ENCODE results near the gene PGBD2. TPM values are rescaled to one million over a fixed set of nuclear protein-coding genes. Genes with fewer than 3 reads are reported as not detected.

PGBD2 gene
- total and polyA plus RNA-seq, 9 of the 15 experiments (the other 6 are each of a cell fraction or from before 2014, with no cell fraction given): 11.9 to 21.8 (median 14.7) TPM

- BruUV-seq (replicated peaks): no TSS peak
- no peak overlapping the region for H3K4me2 ChIP-seq (ENCODE audit: insufficient read depth, low read length)
- no peak overlapping the region for H3K27ac ChIP-seq (ENCODE audit: extremely low read depth, low read depth, low read length)
- ChIA-PET CTCF (ENCODE audit: low intra/inter-chr PET ratio) (interaction anchor here (1.2 to 1.6 kb wide), 2 partner anchors 65 to 82 kb away, joined by 4 to 9 read pairs; partner anchors contain the start of gene ZNF692), POLR2A (interaction anchor here (0.7 to 1.9 kb wide), 4 partner anchors 10 to 86 kb away, joined by 3 to 9 read pairs (median 4); partner anchors contain the start of gene ZNF672)
- in situ Hi-C loops (cut with MboI) (no loop called here), intact Hi-C loops (cut with micrococcal nuclease) (no loop called here)
- no peaks in the 10 kb centered on the region for H3K9me1 ChIP-seq (ENCODE audit: control insufficient read depth, insufficient read depth, low read length)
- TF ChIP-seq FOXJ2 (tag; IDR thresholded peaks at IDR 0.05): no peak
- peak overlapping the region in 1 of 2 experiments; percentile 55; a peak in 2 of 4 replicates for H3K9ac ChIP-seq (ENCODE audit: insufficient read depth in 1 of 2, low read depth in 2 of 2, low read length in 2 of 2)
- no peaks in the 10 kb centered on the region for H3K9me3 ChIP-seq (replicated peaks; ENCODE audit: control insufficient read depth, insufficient read depth, low read depth, low read length)
- H4K20me1 ChIP-seq (replicated peaks; ENCODE audit: control insufficient read depth, insufficient read depth, low read length): no peaks in the 10 kb centered on the region
- H3K36me3 ChIP-seq (ENCODE audit: control insufficient read depth, insufficient read depth, low read length): peaks cover 23% of the 10 kb centered on the region
- no peak for DNase-seq (ENCODE audit: extremely low read depth in 1 of 4, low spot score in 3 of 4)
- H2AFZ ChIP-seq (ENCODE audit: low read depth, low read length): no peak overlapping the region
- FAIRE-seq: no peak
- H3K79me2 ChIP-seq (ENCODE audit: control insufficient read depth, insufficient read depth, low read length): 0 out of 3 replicates have a peak, but pooled peaks cover 6% of the 10 kb centered on the region
- peaks cover 11 to 40% of the 10 kb centered on the region in 2 experiments; a peak in 4 of 5 replicates for H3K4me1 ChIP-seq (replicated peaks in 1 of 2; ENCODE audit: control insufficient read depth in 2 of 2, insufficient read depth in 2 of 2, low read length in 2 of 2)
- WGBS (ENCODE audit: insufficient coverage, low coverage, missing lambda C conversion rate): 82% methylated on average over 13 of the region's 13 CpGs
- H3K27me3 ChIP-seq (ENCODE audit: control insufficient read depth in 2 of 2, insufficient read depth in 2 of 2, low read length in 2 of 2): no peaks in the 10 kb centered on the region
- peak; percentile 55; the same call in 2 of the 3 replicates for ATAC-seq
- H3K4me3 ChIP-seq: no peak overlapping the region
Measured at GRCh38 chr1:248923352-248924338, 17.6 kb downstream of the PGBD2 start.
